Right kidney (tissue), 1 donor: ENCODE measurements around the gene QSOX1.

ENCODE experiments used
- DNase-seq: peaks from one replicate; pipeline ENCODE4 v3.0.0-alpha.2; 2016

QSOX1 gene

DNA sequence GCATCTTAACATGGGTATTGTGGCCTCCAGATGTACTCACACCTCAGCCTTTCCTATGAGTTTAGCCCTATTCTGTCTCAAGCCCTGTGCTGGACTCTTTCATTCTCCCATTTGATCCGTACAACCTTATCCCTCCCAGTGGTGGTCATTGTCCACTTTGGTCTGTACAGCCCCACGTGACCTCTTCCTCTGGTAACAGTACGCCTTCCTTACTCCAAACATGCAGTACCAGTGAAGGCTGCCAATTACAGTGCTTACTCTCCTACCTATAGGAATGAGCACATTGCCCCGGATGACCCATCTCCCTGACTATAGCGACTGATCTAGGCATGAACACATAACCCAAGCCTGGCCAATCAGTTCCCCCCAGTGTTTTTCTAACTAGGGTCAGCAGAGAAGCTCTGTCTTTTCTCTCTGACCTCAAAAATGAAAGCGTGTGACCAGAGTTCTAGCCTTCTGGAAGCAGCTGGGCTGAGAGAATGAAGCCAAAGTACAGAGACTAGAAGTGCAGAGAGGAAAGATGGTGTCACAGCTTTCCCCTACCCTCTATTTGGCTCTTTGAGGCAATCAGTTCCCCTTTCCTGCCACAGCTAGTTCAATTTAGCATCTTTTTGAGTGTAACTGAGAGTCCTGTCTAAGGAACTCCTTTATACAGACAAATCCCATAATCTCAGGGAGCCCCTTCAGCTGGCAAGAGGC is 9.9 kb upstream of the QSOX1 start:
- no peak for DNase-seq

DNA sequence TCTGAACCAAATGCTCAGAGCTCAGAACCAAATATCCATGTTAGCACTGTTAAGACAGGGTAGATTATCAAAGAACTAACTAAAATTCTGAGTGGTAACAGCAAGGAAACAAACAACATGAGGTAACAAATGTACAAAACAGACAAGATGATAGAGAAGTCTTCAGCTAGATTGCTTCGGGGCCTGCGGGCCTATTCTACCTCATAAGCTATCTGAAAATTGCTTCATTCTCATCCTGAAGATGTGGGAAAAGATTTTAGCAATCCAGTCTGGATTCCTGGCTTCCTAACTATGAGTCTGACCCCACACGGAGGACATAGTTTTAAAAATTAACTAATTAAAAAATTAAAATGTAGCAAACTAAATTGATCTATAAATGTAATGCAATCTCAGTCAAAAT is 9.2 kb upstream of the QSOX1 start:
- DNase-seq = no peak

DNA sequence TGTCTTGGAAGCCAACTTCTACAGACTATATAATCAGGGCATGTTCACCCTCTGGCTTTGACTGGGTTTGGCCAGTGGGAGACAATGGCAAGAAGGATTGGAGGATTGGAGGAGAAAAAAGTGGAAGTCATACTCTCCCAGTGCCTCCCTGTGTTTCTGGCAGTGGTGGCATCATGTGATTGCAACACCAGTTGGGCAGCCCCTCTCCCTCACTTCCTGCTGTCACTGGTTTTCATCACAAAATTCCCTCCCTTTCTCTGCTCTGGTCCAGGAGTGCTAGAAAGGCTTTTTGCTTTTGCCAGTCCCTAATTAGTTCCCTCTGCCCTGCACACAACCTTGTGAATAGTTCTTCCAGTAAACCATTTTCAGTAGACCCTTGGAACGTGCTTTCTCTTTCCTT is 3.7 kb upstream of the QSOX1 start:
- no peak for DNase-seq

DNA sequence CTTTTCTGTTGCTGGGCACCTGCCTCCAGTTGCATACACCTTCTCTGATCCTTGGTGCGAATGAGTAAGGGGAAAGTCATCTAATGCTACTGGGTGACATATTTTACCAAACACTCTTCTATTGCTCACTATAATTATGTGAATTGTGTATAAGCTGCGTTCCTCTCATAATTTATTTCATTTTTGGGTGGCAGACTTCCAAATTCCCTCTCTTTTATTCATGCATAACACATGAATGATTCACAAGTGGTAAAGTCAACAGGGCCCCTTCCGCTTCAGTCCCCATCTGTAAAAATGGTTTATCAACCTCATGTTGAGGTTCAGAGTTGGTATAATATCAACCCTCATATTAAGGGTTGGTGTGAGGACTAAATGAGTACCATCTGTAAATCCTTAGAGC is 3.2 kb upstream of the QSOX1 start:
- no peak for DNase-seq

DNA sequence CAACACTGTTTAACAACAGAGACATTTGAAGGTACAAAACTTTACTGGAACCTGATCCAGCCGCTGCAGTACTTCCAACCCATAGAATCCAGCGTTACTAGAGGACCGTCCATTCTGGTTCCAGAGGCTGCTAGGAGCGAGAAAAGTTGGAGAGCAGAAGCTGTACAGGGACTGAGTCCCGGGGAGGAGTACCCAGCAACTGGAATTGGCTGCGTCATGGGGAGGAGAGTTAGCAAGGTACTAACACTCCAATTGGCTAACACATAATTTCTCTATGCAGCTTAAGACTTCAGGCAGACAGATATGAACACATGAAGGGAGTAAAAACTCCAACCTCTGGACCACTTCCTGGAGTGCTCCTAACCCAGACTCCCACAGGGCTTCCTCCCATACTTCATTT is 2.1 kb upstream of the QSOX1 start:
- DNase-seq = no peak

DNA sequence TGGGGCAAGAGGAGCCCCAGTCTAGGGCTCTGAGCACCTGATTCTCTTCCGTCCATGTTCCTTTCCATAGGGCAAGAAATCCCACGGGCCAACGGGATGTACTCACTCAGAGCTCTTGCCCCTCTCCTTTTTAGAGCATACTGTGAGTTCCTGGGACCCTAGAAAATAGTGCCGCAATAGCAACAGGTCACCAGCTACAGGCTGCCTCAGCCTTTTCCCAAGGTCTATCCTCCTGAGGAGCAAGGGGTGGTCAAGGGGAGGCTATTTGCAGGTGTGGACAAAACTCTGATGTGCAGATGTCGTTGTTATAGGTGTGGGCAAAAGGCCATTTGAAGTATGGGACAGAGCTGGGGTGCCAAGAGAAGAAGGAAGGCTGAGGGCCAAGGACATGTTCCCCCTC is 1.6 kb upstream of the QSOX1 start:
- no peak for DNase-seq

DNA sequence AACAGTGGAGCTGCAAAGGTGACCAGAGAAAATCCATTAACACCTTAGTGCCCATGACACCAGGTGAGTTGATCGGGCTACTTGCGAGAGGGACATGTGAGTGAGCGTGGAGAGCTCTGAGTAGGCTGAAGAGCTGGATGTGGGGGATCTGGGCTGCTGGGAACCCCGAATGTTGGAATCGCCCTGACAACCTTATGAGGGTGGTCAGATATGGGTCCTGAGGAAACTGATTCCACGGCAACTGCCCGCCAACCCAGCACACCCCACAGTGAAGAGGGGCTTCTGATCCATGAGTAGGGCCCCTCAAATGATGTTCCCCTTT is 705 bp upstream of the QSOX1 start:
- no peak for DNase-seq

DNA sequence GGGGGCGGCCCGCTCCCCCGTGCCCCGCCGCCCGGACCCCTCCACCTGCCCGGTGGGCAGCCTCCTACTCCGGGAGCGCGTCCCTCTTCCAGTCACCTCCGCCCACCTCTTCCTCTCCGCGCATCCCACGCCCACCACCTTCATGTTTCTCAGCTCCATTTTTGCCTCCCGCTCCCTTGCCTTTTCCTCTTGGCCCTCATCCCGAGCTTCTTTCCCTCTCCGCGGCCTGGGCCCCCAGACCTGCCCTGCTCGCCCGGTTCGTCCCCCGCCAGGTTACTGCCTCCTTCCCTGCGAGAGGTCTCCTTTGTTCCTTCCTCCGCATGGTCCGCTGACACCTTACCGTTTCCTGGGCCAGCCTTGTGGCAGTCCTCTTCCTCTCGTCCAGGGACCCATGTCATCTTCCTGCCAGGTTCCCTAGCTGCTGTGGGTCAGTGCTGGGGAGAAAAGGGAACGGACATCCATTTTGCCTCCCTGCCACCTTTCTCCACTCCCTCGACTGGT is 563 bp downstream of the QSOX1 start:
- DNase-seq = no peak

DNA sequence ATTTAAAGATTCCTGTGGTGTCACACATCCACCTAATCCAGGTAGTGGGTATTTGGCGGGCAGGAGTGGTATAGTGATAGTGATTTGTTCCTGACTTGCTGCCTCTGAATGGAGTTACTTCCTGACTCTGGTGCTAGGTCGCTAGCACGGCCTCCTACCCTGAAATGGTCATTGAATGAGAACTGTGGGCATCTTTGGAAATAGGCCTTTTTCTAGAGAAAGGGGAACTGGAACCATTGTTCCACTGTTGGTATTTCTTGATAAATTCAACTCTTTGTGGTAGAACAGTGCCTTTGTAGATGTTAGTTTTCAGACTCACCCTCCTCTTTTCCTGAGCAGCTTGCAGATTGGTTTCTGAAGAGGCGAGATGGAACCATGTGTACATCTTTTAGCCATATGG is 1.5 kb downstream of the QSOX1 start:
- DNase-seq = no peak

DNA sequence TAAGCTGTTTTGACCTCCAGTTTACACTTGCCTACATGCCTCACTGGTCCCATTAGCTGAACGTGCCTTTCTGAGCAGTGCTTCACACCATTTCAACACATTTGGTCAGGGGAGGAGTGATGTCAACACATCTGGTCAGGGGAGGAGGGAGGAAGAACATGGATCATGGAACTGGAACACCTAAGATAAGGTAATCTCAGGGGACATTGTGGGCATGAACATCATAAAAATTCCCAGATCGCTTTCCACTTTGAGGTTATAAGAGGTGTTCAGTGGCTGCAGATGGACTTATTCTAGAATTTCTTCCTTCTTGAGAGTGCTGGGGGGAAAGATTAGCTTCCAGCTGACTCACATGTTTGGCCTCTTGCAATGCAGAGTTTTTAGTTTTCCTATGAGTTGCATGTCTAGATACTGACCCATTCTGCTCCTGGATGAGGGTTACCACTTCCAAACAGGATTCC is 2.0 kb downstream of the QSOX1 start:
- no peak for DNase-seq

DNA sequence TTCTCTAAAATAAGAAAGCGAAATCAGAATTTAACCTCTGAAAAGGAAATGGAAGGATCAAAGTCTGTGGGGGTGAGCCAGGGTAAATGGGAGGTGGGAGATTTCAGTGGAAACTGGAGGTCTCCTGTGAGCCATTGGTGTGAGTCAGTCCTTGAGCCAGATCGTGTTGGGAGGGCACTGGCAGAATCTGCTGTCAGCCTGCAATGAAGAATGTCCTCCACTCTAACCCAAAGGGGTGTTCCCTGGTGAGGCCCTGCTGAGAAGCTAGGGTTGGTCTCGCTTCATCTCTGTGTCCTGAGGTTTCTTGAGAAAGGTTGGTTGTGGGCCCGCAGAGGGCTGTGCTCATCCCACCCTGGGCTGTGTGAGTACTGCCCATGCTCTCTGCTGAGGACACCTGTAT is 2.4 kb downstream of the QSOX1 start:
- no peak for DNase-seq

DNA sequence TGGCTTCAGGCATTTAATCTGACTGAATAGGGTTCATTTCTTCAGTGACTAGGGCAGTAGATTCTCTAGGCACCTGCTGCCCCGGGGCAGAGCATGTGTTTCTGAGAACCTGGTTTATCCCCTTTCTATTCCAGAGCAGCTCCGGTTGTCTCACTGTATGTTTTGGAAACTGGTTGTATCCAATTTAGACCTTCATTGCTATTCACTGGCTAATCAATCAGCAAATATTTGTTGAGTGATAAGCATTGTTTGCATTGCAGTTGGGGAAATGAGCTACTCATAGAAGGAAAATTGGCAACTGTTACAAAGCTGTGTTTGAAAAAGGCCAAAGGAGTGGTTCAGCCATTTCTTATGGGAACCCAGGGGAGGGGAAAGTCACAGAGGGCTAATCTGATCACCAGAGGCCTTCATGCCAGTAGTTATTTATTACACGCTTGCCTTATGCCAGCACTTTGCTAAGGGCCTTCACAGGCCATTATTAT is 2.9 kb downstream of the QSOX1 start:
- no peak for DNase-seq

DNA sequence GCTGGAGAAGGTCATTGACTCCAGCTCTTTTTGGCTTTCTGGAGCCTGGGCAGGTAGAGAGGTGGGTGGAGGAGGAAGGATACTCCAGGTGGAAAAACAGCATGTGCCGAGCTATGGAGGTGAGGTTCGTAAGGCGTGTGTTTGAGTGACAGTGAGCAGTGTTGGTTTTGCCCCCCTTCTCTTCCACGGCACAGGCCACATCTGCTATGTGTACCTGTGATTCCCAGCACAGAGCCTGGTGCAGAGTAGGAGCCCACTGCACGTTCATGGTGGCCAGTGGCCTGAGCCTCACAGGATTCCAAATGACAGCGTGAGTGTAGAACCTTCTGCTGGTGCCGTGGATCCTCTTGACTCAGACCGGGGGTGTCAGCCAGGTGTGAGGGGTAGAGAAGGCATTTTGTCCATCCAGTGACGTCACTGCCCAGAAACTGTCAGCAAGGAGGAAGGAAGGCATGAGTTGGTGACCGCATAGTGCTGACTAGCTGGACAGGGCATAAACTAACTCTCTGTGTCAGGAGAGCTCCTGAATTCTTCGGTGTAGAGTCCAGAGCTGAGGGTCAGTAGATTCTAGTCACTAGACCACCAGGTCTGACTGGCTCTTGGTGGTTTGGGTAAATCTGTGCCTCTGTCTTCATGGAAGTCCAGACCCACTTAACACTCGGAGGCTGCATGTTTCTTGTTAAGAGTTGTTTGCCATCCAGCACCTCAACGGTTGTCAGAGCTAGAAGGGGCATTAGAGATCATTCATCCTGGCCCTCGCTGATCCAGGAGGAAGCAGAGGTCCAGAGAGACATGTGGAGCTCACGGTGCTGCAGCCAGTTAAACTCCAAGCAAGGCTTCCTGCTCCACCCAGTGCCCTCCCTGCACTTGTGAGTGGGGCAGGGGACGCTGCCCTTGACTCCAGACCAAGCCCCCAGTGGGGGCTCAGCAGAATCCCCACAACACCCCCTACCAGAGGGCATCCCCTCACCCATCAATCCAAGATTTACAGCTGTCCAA is 3.8 kb downstream of the QSOX1 start:
- DNase-seq = no peak

DNA sequence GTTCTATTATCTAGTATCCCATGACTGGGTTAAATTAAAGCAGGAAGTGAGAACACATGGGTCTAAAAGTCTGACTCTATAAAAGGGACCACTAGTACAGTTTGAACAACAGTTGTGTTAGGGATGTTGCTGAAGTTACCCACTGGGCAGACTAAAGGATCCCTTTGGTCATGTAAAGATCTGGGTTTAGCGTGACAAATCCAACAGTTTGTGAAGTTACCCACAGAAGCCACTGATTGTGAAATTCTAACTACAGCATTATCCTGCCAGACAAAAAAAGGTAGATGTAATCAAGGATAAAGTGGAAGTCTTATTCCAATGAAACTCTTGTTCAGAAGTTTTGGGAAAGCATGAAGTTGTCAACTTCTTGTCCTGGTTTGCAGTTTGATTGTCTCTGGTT is 5.7 kb downstream of the QSOX1 start:
- DNase-seq = no peak

DNA sequence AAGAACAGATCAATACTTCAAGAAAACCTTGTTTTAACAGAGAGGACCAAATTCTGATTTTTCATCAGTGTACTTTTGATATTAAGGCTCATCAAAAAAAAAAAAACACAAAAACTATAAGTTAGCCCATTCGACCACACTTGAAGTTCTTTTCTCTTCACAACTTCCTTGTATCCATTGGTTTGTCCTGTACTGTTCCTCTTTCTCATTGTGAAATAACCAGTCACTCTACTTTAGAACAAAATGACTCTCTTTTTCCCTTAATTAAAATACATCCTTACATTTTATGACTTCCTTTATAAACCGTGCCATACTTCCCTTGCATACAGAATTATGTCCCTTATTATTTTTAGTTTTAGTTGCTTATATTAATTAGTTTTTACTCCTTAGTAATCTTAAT is 8.4 kb downstream of the QSOX1 start:
- no peak for DNase-seq

DNA sequence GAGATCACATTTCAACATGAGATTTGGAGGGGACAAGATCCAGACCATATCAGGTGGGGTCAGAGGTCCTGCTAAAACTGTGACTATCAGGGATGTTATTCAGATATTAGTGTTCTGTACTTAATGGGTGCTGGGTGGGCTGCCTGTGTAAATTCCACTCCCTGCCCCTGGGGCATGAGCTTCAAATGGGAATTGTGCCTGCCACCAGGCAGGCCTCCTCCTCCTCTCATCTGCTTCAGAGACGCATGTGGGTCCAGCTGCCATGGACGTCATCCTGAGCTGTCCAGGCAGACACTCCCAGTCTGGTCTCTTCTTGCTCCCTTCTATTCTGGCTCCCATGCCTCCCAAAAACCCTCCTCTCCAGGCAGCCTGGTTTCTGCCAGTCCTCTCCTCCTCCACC is 10.4 kb downstream of the QSOX1 start:
- DNase-seq = no peak

DNA sequence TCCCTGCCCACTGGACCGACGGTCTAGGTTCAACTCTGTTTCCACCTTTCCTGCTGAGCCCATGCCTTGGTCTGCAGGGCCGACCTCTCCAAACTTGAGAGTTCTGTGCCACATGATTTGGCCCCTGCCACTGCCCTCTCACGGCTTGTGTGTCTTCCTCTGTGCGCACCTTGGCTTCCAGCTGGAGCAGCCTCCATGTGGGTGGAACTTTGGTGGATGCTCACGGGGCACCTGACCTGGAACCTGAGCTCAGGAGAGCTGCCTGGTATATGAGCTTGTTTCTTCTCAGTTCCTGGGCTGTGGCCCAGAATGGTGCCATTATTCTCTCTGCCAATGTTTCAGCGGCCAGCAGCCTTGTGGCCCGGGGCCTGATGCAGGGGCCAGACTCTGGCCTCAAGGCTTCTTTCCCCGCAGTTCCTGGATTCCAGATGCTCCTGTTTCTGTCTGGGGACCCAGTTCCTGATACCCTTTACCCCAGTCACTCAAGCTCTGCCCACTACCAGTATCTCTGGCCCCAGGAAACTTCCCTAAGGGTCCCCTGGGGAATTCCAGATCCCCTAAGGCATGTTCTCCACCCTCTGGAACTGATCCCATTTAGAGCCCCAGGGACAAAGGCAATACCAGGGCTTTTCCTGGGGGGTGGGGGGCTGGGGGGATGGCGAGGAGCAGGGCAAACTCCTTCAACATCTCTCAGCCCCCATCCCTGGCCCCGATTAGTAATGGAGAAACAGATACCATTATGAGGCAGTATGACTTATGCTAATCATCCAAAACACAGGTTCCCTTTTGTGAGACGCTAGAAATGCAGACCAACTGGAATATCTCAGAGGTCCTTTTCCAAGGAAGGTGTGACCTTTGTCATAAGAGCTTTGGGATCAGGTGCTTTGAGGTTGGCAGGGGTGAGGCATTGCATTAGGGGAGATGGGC is 11.1 kb downstream of the QSOX1 start:
- no peak for DNase-seq

DNA sequence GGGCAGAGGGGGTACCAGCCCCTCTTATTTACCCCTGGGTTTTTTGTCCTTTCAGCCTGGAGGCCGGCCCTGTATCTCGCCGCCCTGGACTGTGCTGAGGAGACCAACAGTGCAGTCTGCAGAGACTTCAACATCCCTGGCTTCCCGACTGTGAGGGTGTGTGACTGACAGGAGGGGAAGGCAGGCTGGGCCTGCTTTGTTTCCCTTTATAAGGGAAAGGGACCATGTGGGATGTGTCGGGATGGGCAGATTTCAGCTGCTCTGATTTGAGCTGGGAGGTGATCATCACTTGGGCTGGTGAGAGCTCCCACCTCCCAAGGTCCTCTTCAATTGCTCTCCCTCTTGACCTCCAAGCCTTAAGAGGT is 11.7 kb downstream of the QSOX1 start:
- DNase-seq = no peak

DNA sequence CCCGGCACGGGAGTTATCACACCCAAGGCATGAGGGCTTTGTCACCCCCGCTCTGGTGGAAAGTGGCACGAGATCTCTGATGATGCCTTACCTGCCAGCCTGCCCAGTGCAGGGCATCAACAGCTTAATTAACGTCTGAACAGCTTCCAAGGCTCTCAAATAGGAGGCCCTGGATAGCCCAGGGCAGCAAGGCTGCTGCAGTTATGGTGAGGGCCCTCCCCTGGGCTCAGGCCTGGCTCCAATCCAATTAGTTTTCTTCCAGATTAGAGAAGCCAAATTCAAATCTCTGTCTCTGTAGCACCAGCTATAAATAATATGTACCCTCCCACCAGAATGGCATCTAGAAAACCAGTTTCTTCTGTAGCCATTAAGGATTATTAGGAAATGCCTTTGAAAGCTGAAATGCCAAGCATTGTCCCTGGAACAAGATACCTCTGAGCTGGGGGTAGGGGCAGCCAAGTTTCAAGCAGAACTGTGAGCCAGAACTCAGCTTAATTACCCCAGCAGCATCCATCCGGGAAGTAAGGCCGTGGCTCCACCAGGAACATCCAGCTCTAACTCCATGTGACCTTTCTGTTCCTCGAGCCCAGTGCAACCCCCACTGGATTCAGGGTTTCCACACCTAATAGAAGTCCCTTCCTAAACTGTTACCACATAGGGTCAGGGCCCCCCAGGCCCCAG is 12.5 kb downstream of the QSOX1 start:
- no peak for DNase-seq

DNA sequence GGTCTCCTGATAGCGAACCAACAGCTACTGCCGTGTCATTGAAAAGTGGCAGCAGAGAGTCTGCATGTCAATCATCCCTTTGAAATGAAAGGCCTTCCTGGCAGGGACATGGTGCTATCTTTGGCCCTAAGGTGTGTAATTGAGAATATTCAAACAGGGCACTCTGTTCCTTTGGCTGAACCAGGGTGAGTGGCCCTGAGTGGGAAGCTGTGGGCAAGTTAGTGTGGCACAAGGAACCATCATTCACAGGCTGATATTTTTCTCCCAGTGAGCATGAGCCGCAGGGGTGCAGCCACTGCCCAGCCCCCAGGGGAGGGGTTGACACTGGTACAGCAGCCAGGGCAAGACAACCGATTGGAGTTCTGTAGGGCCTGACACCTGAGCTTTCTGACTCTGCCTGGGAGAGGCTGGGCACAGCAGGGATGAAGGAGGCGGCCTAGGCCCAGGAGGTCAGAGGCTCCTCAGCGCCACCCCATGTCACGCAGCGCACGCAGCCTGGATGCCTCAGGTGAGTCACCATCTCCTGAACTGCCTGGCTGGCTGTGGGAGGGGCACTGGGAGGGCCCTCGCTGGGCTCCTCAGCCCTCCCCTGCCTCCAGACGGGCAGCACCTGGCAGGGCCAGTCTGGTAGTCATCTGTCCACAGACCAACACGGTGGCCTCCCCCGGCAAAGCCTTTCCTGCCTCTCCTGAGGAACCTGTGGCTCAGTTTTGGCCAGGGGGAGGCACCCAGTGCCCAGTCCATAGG is 13.2 kb downstream of the QSOX1 start:
- no peak for DNase-seq
